H7 (cell line): ENCODE measurements around the gene MARK3. TPM values are rescaled to one million over a fixed set of nuclear protein-coding genes. Genes with fewer than 3 reads are reported as not detected.

Source experiments
- total RNA-seq: library from RNA; depleted of rRNA; stranded (reverse); fragments of >200 nt; shearing (Covaris generic); gene quantifications from 2 replicates; pipeline ENCODE4 v1.2.3, GENCODE V29; 2014; rRNA removed

MARK3 gene
- total RNA-seq, 1 experiment from 2014 or later: 66.0 TPM

Other genes starting within 250 kb of the MARK3 start
- 165 and 167 TPM in 2 replicates for gene EIF5, start 51.2 kb upstream of the MARK3 start, total RNA-seq
- gene CKB, start 137.4 kb downstream of the MARK3 start, total RNA-seq: 282 and 412 TPM in 2 replicates
- gene TRMT61A, start 143.8 kb downstream of the MARK3 start, total RNA-seq: 13.4 and 14.1 TPM in 2 replicates
- gene BAG5, start 177.2 kb downstream of the MARK3 start, total RNA-seq: 16.6 and 17.7 TPM in 2 replicates
- 15.8 and 17.4 TPM in 2 replicates for gene COA8, start 177.5 kb downstream of the MARK3 start, total RNA-seq
- 123 and 131 TPM in 2 replicates for gene KLC1, start 243.8 kb downstream of the MARK3 start, total RNA-seq